ENCODE data around the gene SLC22A2.

- TF ChIP-seq CTCF (optimal IDR thresholded peaks at IDR 0.05 in 1 of 3, IDR thresholded peaks at IDR 0.05 in 1 of 3, conservative IDR thresholded peaks at IDR 0.05 in 1 of 3; ENCODE audit: extremely low read depth in 1 of 3, insufficient read depth in 2 of 3, low read length in 3 of 3) (no peak), EZH2 (IDR thresholded peaks at IDR 0.05; ENCODE audit: low read length) (no peak)
Observed at GRCh38 chr6:160293844-160294243, 35.2 kb upstream of the SLC22A2 start.

Data from keratinocyte (primary cell).